H54 (cell line): ENCODE data around the gene F10.
"Not testable (repeated sequence)": the region's sequence is repeated elsewhere in the genome, so short reads cannot be mapped to it uniquely, and the experiment has no call there.

Experiments used
- DNase-seq: peaks from one replicate; pipeline ENCODE4 v3.0.0; 2011; ENCODE audit warnings: low spot score, mixed read lengths; ENCODE audit not compliant: insufficient read length
- FAIRE-seq: peaks from 3 replicates; lab custom pipeline; 2011; peaks lifted over from hg19 to GRCh38; lab: Jason Lieb, UNC
- POLR2A ChIP-seq: IDR thresholded peaks from 2 replicates; pipeline ENCODE4 v1.6.1; 2011; ENCODE audit warnings: low read depth, mild to moderate bottlenecking, low read length

F10 gene

GRCh38 chr13:113102727-113103126 lies 19.9 kb upstream of the F10 start:
- no peak for FAIRE-seq
- no peak for TF ChIP-seq POLR2A
- DNase-seq, result no peak

DNA sequence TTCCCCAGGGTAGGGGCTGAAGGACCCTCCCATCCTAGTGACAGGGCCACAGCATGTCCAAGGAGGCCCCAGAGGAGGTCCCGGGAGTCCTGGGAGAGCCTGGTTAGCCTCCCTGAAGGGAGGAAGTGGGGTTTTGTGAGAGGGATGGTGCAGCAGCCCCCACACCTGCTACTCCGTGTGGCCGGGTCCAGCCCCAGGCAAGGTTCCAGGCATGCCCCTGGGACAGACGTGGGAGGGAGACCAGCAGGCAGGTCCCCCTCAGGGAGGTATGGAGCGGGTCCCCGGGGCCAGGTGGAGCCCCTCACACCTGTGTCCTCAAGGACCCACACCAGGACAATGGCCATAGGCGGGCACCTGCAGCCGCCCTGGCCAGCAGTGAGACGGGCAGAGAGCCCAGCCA lies 19.0 kb upstream of the F10 start:
- DNase-seq (no peak), FAIRE-seq (no peak)
- TF ChIP-seq POLR2A, result no peak

DNA sequence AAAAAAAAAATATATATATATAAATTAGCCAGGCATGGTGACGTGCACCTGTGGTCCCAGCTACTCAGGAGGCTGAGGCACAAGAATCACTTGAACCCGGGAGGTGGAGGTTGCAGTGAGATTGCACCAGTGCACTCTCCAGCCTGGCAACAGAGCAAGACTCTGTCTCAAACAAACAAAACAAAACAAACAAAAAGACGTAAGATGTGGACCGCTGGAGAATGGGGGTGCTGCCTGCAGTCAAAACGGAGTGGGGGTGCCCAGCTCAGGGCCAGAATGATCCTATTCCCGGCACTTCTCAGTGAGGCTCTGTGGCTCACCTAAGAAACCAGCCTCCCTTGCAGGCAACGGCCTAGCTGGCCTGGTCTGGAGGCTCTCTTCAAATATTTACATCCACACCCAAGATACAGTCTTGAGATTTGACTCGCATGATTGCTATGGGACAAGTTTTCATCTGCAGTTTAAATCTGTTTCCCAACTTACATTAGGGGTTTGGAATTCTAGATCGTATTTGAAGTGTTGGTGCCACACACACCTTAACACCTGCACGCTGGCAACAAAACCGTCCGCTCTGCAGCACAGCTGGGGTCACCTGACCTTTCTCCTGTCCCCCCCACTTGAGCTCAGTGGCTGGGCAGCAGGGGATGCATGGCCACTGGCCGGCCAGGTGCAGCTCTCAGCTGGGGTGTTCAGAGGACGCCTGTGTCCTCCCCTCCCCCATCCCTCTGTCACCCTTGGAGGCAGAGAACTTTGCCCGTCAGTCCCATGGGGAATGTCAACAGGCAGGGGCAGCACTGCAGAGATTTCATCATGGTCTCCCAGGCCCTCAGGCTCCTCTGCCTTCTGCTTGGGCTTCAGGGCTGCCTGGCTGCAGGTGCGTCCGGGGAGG lies 17.3 kb upstream of the F10 start, which contains the start of gene F7:
TSS of gene F7 (plus strand) at position 760 of the 889 bp plus-strand sequence. CDS start at position 811, 51 bp downstream.
- peak; percentile 72 for FAIRE-seq
- no peak for DNase-seq
- no peak for TF ChIP-seq POLR2A

- DNase-seq (no peak), FAIRE-seq (no peak)
- TF ChIP-seq POLR2A, result no peak
Observed at GRCh38 chr13:113105921-113106452, 16.6 kb upstream of the F10 start.

DNA sequence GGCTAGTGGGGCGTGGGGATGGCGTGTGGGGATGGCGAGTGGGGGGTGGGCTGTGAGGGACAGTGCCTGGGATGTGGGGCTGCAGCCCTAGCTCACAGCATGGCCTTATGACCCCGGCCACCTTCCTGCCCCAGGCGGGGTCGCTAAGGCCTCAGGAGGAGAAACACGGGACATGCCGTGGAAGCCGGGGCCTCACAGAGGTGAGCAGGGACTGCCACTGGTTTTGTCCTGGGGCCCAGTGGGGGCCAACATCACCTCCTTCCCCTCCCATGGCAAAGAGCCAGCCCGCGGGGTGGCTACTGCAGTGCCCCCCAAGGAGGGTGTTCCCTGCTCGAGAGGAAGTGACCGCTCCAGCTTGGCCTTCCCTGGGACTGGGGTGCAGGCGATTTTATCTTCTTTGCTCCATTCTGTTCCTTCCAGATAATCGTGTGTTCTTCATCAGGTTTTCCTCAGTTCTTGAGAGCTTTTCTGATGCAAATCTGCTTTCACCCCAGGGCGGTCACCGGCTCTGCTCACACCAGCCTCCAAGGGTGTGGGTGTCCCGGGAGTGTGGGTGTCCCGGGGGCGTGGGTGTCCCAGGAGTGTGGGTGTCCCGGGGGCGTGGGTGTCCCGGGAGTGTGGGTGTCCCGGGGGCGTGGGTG lies 15.8 kb upstream of the F10 start:
- FAIRE-seq, result no peak
- no peak for TF ChIP-seq POLR2A

DNA sequence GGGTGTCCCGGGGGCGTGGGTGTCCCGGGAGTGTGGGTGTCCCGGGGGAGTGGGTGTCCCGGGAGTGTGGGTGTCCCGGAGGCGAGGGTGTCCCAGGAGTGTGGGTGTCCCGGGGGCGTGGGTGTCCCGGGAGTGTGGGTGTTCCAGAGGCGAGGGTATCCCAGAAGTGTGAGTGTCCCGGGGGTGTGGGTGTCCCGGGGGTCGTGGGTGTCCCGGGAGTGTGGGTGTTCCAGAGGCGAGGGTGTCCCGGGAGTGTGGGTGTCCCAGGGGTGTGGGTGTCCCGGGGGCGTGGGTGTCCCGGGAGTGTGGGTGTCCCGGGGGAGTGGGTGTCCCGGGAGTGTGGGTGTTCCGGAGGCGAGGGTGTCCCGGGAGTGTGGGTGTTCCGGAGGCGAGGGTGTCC lies 14.1 kb upstream of the F10 start:
- DNase-seq, FAIRE-seq: not testable (repeated sequence)

More for the DNA sequence above, 15.8 kb upstream of the F10 start:
- no peak for DNase-seq

DNA sequence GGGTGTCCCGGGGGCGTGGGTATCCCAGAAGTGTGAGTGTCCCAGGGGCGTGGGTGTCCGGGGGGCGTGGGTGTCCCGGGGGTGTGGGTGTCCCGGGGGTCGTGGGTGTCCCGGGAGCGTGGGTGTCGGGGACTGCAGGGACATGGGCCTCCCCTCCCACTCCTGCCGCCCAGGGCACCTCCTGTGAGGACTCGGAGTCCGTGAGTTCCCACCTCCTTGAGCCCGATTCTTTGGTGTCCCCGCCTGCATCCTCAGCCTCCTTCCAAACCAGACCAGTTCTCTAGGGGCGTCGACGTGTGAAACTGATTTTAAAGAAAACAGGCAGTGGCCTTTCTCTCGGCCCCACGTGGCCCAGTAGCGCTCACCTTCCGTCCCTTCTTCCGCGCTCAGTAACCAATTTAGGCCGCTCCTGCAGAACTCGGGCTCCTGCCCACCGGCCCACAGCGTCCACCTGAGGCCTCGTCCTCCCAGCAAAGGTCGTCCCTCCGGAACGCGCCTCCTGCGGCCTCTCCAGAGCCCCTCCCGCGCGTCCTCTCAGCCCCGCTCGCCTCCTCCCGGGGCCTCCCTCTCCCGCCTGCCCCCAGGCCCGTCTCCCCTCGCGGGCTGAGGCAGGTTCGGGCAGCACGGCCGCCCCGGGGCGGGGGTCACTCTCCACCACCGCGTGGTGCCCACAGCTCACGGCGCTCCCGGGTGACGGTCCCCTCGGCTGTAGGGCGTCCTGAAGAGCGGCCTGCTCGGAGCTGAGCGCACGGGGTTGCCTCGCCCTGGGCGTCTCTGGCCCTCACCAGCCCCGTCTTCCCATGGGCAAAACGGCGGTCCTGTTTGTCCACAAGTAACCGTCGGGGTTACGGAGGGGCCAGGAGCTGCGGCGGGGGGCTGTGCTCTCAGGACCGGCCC lies 13.2 kb upstream of the F10 start:
- DNase-seq, result no peak
- FAIRE-seq, result no peak
- no peak for TF ChIP-seq POLR2A

DNA sequence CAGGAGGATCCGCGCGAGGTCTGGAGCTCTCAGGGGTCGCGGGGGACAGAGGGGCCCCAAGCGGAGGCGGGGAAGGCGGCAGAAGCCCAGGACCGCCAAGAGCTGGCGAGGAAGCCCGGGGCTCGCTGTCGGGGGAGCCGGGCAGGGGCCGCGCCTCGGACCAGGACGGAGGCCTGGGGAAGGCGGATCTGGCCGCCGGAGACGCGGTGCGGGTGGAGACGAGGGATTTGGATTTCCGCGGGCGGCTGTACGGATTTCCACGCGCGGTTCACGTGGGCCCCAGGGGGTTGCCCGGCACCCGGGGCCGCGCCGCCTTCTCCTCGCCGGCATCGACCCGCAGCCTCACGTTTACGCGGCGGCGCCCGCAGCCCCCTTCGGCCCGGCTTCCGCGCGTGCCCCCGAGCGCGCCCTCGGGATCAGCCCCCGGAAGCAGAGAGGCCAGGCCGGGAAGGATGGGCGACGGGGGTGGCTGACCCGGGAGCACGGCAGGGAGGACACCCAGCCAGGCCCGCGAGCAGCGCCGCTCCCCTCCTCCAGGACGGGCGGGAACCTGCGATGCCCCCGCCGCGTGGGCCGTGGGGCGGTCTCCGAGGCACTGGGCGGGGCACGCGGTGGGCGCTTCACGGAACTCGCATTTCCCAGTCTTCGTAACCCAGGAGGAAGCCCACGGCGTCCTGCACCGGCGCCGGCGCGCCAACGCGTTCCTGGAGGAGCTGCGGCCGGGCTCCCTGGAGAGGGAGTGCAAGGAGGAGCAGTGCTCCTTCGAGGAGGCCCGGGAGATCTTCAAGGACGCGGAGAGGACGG lies 12.3 kb upstream of the F10 start:
- TF ChIP-seq POLR2A, result no peak
- DNase-seq (no peak), FAIRE-seq (no peak)

DNA sequence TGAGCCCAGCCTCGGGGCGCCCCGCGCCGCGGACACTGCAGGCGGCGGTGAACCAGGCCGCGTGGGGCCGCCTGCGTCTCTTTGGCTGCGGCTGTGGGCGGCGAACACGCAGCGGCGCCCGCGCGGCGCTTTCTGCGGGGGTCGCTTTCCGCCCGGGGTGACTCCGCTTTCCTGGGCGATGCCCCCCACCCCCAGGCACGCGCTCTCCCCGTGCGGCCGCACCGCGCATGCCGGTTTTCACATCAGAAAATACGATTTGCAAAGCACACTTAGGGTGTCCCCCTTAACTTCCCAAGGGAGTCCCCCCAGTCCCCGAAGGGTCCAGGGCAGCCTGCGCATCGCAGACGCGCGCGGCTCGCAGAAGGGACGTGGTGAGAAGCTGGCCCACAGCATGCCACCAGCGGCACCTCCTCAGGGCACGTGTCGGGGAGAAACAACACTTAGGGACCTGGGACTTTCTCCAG lies 11.7 kb upstream of the F10 start:
- FAIRE-seq, result no peak
- no peak for TF ChIP-seq POLR2A
- no peak for DNase-seq

GRCh38 chr13:113111821-113112220 lies 10.8 kb upstream of the F10 start:
- FAIRE-seq, DNase-seq: not testable (repeated sequence)

DNA sequence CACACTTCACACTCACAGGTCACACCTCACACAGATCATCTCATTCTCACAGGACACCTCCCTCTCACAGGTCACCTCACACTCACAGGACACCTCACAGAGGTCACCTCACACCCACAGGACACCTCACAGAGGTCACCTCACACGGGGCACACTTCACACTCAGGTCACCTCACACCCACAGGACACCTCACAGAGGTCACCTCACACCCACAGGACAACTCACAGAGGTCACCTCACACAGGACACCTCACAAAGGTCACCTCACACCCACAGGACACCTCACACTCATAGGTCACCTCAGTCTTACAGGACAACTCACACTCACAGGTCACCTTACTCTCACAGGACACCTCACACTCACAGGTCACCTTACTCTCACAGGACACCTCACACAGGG lies 10.1 kb upstream of the F10 start:
- FAIRE-seq, DNase-seq: not testable (repeated sequence)

- FAIRE-seq (no peak), DNase-seq (no peak)
- no peak for TF ChIP-seq POLR2A
Observed at GRCh38 chr13:113112893-113113845, 9.4 kb upstream of the F10 start.
